HG03064 (cell line): ENCODE measurements around the gene NRXN3.

Source experiments
- ATAC-seq: cut with Tn5 transposase; IDR thresholded peaks from one replicate; pipeline ENCODE4 v1.9.1; 2021; ENCODE audit warnings: low read depth; ENCODE audit not compliant: unreplicated experiment

Gene NRXN3

DNA sequence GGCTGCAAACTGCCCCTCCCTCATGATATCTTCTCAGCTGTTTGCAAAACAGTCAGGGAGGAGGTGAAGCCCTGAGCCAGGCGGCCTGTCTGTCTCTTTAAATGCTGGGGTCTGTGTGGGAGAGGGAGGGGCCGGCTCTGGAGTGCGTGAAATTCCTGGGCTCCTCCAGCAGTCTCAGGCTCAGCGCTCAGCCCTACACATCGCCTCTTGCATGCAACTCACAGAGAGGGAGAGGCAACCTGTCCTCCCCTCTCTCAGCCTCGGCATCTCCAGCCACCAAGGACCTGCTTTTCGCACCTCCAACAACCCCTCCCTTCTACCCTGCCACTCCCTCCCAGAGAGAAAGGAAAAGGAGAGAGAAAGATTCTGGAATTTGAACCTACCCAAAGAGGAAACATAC lies at the start of gene NRXN3:
Gene NRXN3, plus strand, starts transcription at position 171 of the 400 bp plus-strand sequence. CDS start 72,721 bp downstream, outside the sequence.
- ATAC-seq = no peak

DNA sequence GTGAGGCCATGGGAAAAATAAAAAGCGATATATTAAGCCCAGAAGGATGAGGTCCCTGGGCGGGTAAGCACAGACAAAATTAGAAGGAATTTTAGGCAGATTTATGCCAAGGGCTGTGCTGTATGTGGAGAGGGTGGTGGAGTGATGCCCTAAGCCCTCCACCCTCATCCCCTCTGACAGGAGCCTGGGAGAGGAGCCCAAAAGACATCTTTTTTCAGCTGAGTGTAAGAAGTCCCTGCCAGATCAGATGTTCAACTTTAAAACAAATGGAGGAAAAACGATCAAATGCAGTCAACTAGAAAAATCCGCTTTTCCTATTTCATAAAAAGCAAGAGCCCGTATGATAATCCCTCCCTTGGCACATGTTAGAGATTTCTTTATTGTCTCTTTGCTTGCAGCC lies 47.7 kb upstream of the NRXN3 start:
- no peak for ATAC-seq

DNA sequence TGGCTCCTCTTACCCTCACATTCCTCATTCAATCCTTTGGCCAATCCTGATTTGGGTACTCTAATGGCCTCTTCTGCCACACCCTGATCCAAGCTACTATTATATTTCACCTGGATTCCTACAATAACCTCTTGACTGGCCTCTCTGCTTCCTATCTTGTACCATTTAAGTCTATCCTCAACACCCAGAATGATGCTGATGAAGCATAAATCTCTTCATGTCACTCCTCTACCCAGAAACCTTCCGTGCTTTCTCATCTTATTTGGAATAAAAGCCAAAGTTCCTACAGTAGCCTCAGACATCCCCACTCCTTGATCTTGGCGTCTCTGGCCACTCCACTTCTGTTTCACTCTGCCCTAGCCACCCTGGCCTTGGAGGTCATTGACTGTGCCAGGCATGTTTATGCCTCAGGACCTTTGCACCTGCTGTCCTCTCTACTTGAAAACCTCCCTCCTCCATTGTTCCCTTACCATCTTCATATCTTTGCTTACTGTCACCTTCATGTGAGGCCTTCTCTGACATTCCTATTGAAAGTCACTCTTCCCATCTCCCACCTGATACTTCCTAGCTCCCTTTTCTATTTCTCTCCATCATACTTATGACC lies 46.4 kb upstream of the NRXN3 start:
- ATAC-seq = no peak

DNA sequence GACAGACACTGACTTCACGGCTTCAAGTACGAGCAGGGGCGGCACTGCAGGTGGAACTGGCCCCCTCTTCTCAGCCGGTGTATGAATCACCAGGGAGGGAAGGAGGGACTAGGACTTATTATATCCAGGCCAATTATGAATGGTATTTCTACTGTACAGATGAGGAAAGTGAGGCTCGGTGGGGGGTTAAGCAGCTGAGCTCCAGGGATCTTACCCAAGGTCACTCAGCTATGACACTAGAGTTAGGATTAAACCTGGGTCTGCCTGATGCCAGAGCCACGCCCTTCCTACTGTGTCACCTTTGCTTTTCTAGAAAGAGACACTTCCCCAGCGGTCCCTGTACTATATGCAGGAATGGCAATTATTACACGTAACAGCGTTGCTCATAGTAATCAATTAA lies 42.2 kb upstream of the NRXN3 start:
- no peak for ATAC-seq

DNA sequence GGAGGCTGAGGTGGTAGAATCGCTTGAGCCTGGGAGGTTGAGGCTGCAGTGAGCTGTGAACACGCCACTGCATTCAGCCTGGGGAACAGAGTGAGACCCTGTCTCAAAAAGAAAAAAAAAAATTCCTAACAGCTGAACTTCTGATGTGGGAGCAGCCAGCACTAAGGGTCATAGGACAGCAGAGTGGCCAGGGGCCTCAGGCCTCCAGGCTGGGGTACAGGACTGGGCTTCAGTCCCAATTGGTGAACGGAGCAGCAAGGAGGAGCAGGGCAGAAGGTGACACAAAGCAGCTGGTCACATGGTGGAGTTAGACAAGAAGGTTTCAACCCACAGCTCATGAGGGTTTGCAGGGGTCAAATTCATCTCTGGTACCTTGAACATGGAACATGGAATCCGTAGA lies 40.8 kb upstream of the NRXN3 start:
- no peak for ATAC-seq

DNA sequence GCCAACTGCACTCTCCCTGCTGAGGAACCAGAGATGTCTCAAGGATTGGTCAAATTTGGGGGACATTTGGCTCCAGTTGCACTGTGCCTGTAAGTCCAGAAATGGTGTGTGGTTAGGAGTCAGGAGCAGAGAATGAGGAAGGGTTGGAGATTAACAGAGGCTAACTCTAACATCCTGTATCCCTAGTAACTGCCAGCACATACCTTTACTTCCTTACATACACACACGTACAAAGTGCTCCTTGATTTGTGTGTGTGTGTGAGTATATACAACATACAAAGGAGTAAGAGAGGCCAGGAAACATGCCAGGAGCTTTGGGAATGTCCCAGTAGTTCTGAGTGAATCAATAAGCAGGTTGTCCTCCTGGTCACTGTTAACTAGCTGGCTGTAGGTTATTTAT lies 39.8 kb upstream of the NRXN3 start:
- no peak for ATAC-seq

DNA sequence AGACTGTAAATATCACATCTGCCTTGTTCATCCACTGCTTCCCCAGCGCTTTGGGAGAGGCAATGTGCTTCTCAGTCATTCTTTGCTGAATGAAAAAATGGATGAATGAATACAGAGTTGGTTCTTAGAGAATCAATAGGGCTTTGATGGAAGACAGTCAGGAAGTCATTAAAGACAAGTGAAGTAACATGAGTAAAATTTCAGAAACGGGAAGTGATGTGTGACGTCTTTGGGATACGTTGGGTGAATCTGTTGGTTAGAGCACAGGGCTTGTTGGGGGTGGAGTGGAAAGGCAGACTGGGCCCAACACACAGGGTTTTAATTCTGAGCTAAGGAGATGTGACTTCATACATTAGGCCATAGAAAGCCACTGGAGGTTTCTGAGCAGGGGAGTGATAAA lies 39.0 kb upstream of the NRXN3 start:
- ATAC-seq = no peak

DNA sequence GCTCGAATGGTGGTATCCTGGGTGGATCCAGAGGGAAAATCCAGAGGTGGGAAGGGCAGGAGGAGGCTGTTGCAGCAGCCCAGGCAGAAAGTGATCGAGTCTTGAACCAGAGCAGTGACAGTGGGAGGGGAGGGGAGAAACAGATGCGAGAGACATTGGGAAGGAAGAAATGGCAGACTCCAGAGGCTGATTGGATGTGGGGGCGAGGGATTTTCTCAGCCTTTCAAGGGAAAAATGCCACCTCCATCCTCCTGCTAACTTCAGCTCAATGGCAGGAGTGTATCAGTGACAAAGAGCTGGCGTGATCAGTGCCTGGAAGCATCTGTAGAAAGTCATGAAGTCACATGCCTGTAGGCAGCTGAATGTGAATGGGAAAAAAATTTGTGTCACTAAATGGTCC lies 38.6 kb upstream of the NRXN3 start:
- ATAC-seq = no peak

DNA sequence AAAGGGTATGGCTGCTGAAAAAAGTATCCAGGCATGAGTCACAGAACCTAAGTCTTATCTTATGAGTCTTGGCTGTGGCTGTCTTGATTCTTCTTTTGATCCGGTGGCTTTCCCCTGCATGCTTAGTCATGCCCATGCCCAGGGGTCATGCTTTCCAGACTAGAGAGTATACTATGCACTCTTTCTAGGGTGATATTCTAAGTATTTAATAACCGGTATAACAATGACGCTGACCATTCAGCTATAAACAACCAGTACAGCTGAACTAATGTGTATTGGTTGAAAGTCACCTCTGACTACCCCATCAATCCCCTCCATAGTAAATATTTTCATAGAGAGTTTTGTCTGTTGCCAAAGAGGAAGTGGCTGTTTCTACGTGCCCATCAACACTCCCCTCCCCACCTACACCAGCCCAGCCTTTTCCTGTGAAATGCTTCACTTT lies 34.7 kb upstream of the NRXN3 start:
- ATAC-seq = no peak

DNA sequence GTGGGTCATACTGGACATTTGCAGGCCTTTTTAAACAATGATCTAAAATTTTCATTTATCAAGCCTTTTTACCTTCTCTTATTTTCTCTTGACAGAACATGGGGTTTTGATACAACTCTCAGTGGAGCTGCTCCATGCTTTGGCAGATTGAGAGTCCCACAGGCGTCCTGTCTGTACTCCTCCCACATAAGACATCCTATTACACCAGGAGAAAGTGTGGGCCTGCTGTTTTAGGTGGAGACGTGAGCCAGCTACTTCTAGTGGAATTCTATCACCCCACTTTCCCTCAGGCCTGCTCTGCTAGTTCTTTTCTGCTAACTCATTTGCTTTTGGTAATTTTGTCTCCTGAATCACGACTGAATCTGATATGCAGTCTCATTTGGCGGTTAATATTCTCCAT lies 33.5 kb upstream of the NRXN3 start:
- ATAC-seq = no peak

DNA sequence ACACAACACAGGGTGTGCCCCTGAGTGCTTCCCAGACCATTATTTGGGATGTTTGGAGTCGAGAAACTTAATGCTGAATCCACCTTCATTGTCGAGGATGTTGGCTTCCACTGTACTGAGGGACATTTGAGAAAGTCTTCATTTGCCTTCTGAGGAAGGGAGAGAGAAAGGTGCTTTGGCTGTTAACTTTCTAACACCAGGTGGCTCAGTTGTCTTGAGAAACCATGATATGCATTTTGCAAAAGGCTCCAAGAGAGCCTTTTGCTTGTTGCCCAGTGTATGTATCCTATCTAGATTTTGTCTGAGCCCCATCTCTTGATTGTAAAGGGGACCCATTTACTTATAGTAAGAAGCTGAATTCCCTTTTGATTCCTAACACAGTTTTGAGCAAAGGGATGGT lies 28.6 kb upstream of the NRXN3 start:
- no peak for ATAC-seq

DNA sequence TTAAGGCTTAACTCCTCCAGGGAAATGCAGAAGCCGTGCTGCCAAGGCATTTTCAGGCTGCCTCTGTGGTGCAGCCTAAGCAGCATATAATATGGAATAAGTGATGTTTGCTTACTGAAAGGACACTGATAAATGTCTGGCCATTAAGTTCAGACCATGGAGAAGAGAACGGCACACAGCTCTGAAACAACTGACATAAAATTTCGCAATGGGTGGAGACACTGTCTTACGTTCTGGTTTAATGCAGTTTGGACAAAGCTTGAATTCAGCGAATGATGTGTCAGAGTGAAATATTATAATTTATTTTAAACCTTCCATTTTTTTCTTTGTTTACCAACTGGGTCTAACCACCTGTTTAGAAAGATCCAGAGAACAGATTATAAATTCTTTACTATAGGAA lies 27.2 kb upstream of the NRXN3 start:
- no peak for ATAC-seq

DNA sequence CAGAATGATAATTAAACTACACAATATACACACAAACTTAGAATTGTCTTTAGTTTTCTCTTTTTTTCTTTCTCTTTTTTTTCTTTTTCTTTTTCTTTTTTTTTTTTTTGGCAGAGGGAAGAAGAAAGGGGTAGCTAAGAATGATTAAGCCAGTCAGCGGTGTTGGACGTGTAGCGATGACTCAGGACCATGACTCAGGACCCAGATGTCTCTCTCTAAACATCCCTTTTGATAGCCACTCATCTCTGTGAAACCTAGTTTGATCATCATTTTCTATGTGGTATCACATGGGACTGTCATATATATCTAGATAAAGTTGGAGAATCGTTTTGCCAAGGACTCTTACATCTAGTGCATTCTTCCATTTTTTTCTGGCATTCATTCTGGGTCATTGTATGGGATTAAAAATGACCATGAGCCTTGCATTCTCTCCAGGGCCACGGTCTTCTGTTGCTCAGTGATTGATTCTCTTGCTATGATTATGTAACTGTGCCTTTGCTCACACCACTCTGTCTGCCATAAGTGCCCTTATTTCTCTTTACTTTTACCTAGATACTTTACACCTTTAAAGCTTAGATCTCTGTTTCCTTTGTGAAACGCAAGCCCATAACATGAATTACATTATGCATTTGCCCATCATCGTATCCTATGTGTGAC lies 26.6 kb upstream of the NRXN3 start:
- ATAC-seq = no peak

DNA sequence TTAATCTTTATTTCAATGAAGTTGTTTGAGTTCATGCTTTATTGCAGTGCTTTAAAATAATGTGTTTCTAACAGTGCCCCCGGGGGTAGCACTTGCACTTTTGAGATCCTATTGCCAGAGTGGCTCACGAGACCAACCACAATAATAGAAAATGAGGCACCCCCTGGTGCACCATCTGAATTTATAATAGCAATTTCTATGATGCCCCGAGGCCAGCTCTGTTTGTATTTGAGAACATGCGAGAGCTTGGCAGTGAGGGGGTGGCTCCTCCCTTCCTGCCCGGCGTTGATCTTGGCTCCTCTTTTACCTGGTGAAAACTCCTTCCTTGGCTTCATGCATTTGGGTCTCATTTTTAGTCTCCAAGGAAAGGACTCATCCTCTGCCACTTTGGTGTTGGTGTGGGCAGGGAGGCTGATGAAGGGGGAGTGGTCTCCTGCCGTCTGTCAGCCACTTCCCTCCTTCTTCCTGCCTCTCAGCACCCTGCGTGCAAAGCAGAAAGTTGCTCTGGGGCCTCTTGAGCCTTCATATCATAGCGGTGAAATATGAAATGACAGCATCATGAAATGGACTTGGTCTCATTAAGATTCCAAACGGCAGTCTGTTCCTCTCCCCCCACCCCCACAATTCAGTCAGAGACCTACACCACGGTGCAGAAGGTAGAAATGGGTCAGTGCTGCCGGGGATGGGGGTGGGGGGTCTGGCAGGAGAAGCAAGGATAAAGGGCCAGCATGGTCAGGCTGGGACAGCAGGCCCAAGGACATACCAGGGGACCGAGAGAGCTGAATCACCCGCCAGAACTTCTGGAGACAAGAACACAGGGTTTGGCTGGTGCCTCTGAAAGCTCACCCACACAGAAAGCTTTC lies 17.7 kb upstream of the NRXN3 start:
- no peak for ATAC-seq

DNA sequence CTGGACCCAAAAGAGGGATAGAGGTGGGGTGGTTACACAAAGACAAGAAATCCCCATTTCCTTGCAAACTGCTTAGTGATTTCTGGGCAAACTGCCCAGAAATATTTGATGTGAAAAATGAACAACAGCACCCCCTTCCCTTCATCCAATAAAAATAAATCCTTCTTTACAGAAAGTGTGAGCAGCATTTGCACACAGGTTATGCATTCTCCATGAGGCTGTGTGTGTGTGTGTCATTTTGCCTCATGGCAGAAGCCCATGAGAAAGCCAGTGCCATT lies 17.2 kb upstream of the NRXN3 start:
- ATAC-seq = no peak

DNA sequence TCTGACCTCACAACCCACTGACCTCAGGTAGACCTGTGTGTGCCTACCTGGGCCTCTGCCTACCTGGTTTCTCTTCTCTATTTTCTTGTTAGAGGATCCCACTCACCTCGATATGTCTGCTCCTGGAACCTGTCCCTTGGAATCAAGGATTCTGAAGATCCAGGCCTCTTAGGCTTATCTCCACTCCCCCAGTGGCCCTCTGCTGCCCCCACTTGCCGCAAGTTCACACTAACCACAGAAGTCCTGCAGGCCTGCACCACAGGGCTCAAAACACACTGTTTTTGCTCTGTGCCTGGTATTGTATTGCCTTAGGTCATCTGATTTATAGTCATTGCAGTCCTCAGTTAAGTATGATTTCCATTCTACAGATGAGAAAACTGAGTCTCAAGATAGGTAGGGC lies 15.3 kb upstream of the NRXN3 start:
- no peak for ATAC-seq

DNA sequence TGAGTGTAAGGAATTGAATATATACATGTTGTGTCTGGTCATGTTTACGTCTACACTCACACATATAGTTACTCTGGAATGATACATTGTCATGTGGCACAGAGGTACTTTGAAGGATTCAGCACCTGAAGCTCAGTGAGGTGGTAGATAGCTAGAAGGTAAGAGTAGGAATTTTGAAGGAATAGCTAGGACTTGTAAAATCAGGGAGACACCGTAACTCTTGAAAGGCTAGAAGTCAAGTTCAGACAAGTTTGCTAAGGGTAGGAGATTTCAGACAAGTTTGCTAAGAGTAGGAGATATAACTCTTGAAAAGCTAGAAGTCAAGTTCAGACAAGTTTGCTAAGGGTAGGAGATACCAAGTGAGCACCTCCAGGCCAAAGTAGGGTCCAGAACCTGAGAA lies 14.0 kb upstream of the NRXN3 start:
- no peak for ATAC-seq

DNA sequence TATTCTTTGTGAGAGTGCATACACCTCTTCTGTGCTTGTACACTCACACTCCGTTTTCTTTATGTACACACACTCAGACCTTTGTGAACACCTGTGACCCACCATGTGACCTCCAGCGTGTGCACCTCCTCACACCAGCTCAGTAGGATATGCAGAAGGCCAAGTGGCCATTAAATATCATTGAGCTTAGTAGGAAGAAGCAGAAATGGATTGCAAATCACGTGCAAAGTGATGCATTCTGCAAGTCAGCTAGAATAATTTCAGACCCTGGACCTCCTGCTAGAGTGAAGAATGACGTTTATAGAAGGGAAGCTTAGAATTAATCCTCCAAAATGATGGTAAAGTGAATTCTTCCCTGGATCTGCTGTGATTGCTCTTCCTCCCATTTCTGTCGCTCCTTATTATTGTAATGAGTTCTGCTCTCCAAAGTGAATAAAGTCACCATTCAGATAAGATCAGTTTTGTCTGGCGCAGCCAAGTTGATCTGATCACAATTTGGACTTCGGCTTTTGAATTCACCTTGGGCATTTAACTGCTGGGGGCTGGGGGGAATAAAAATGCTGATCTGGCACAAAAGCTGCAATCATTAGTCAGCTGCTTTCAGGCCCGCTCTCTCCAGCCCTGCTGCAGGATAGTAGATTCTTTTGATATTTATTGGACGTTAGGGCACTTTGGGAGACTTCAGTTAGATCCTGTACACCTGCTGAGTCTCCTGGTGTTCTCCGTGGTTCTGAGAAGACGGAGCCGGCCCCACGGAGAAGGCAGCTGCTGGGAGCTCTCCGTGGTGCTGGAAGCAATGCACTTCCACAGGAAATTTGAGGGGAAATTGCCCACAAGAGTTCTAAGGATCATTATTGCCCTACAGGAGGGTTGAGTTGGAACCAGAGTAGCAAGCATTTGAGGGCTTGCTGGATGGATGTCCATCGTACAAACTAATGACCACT lies 12.4 kb upstream of the NRXN3 start:
- ATAC-seq = no peak

DNA sequence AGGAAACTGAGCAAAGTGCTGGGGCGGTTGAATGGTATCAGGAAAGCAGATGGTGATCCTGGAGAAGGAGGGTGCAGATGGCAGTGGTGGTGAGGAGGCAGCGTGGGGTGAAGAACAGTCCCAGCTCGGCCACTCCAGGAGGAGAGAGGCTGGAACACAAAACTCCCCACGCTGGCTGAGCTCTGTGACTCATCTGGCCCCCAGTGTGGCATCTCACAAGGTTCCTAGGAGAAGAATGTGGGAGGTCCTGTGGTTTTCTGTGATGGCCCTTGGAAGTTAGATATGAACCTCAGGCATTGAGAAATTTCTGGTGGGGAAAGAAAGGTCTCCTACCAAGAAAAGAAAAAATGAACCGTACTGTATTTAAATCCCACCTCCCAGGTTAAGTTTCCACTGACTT lies 8.0 kb upstream of the NRXN3 start:
- ATAC-seq = no peak

DNA sequence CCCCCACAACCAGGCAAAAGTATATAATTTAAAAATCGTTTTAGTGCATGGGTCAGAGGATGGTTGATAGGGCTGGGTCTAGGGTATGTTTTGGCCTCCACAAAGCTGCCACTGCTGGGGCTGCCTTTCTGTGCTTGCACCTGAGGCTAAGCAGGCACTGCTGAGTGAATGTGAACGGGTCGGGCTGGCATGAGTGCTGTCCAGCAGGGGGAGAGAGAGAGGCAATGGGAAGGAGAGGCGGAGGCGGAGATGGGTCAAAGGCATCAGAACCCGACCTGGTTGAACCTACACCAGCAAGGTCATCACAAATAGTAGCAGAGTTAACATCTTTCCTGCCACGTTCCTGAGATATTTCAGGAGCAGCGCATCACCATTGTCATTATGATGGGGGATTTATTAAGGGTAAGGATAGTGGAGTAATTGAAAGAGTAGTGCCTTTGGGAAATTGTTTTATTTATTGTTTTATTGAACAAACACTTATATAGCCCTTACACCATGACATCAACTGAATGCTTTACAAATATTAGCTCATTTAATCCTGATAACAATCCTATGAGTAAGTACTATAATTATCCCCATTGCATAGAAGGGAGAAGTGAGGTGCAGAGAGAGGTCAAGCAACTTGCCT lies 5.8 kb upstream of the NRXN3 start:
- ATAC-seq = no peak
